Endothelial cell of umbilical vein (primary cell): ENCODE measurements around the gene MMP14.

ENCODE experiments used
- CTCF ChIP-seq, 2 donors: IDR thresholded peaks; 1 replicate in 1 of 2; 2 replicates in 1 of 2; pipeline ENCODE4 v1.5.1; 2011; ENCODE audit warnings: low read length in 2 of 2, mild to moderate bottlenecking in 2 of 2, moderate library complexity in 2 of 2, control low read depth in 1 of 2, inconsistent platforms in 1 of 2, low read depth in 1 of 2; ENCODE audit not compliant: insufficient read depth in 1 of 2; ENCODE audit errors: extremely low read depth in 1 of 2
- EZH2 ChIP-seq: IDR thresholded peaks from 2 replicates; pipeline ENCODE4 v1.6.1; 2012; ENCODE audit warnings: borderline replicate concordance, low read depth, mild to moderate bottlenecking, moderate library complexity, low read length, inconsistent platforms; ENCODE audit not compliant: severe bottlenecking
- FOS ChIP-seq: IDR thresholded peaks from 2 replicates; pipeline ENCODE4 v1.6.1; 2011; ENCODE audit warnings: mild to moderate bottlenecking, low read length, moderate library complexity, borderline replicate concordance; ENCODE audit not compliant: insufficient read depth
- GATA2 ChIP-seq: IDR thresholded peaks from 2 replicates; pipeline ENCODE4 v1.7.0; 2011; ENCODE audit warnings: low read depth, mild to moderate bottlenecking, moderate library complexity, mixed read lengths, low read length; ENCODE audit not compliant: insufficient read length, insufficient read depth
- JUN ChIP-seq: IDR thresholded peaks from 2 replicates; pipeline ENCODE4 v1.6.1; 2011; ENCODE audit warnings: borderline replicate concordance, low read depth; ENCODE audit not compliant: insufficient read length, insufficient read depth
- MYC ChIP-seq: IDR thresholded peaks from one replicate; pipeline ENCODE4 v1.6.1; 2011; ENCODE audit warnings: mild to moderate bottlenecking, low read depth, low read length
- POLR2A ChIP-seq: IDR thresholded peaks from 2 replicates; pipeline ENCODE4 v1.6.1; 2012; ENCODE audit warnings: low read depth, mild to moderate bottlenecking, control low read depth, low read length
- POLR2AphosphoS5 ChIP-seq: IDR thresholded peaks from 2 replicates; pipeline ENCODE4 v1.6.1; 2012; ENCODE audit warnings: low read depth, mild to moderate bottlenecking, control low read depth, low read length, moderate library complexity; ENCODE audit not compliant: insufficient read depth
- TF ChIP-seq, protein P1 (sequence below): IDR thresholded peaks from 2 replicates; pipeline ENCODE4 v1.6.1; 2011; ENCODE audit not compliant: insufficient read depth, insufficient read length

DNA sequence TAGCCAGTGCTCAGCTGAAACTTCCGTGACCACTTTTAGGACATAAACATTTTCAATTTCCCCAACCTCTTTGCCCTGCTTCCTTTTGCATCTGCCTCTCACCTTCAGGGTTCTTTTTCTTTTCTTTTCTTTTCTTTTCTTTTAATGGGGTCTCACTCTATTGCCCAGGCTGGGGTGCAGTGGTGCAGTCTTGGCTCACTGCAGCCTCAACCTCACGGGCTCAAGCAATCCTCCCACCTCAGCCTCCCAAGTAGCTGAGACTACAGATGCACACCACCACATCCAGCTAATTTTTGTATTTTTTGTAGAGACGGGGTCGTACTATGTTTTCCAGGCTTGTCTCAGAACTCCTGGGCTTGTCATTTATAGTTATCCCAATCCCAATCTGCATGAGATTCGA lies 30.5 kb downstream of the MMP14 start:
- no peak for TF ChIP-seq CTCF (IDR thresholded peaks at IDR 0.05; ENCODE audit: extremely low read depth in 1 of 2, insufficient read depth in 1 of 2, low read depth in 1 of 2, low read length in 2 of 2)
- no peak for TF ChIP-seq JUN
- no peak for TF ChIP-seq EZH2
- TF ChIP-seq POLR2AphosphoS5: no peak
- TF ChIP-seq GATA2: no peak
- TF ChIP-seq, protein P1, sequence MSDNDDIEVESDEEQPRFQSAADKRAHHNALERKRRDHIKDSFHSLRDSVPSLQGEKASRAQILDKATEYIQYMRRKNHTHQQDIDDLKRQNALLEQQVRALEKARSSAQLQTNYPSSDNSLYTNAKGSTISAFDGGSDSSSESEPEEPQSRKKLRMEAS: no peak
- TF ChIP-seq POLR2A: no peak
- TF ChIP-seq MYC: no peak
- TF ChIP-seq FOS: no peak
